Measurements from ENCODE around the gene MICOS13.

DNA sequence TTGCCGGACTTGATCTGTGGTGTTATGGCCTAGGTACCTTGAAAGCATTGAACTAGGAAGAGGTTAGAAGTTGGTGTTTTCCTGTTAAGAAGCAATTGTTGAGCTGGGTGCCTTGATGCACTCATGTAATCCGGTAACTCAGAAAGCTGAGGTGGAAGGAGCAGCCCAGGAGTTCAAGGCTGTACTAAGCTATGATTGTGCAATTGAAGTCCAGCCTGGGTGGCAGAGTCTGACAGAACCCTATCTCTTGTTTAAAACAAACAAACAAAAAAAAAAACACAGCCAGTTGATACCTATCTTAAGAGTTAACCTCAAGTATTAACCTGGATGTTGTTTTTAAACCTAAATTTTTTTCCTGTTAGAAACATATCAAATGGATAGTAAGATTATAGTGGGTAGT lies 38.1 kb downstream of the MICOS13 start:
- TF ChIP-seq, protein P1, sequence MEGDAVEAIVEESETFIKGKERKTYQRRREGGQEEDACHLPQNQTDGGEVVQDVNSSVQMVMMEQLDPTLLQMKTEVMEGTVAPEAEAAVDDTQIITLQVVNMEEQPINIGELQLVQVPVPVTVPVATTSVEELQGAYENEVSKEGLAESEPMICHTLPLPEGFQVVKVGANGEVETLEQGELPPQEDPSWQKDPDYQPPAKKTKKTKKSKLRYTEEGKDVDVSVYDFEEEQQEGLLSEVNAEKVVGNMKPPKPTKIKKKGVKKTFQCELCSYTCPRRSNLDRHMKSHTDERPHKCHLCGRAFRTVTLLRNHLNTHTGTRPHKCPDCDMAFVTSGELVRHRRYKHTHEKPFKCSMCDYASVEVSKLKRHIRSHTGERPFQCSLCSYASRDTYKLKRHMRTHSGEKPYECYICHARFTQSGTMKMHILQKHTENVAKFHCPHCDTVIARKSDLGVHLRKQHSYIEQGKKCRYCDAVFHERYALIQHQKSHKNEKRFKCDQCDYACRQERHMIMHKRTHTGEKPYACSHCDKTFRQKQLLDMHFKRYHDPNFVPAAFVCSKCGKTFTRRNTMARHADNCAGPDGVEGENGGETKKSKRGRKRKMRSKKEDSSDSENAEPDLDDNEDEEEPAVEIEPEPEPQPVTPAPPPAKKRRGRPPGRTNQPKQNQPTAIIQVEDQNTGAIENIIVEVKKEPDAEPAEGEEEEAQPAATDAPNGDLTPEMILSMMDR (IDR thresholded peaks at IDR 0.05; ENCODE audit: poor library complexity, severe bottlenecking): no peak
- TF ChIP-seq EP300 (conservative IDR thresholded peaks at IDR 0.05; ENCODE audit: poor library complexity, severe bottlenecking): no peak
- TF ChIP-seq SMC3 (conservative IDR thresholded peaks at IDR 0.05; ENCODE audit: poor library complexity): no peak
- TF ChIP-seq TAF1 (IDR thresholded peaks at IDR 0.05; ENCODE audit: low read depth): no peak
- TF ChIP-seq EZH2 (IDR thresholded peaks at IDR 0.05; ENCODE audit: borderline replicate concordance, insufficient read depth, low read length, poor library complexity, severe bottlenecking): no peak
- TF ChIP-seq, protein P2, sequence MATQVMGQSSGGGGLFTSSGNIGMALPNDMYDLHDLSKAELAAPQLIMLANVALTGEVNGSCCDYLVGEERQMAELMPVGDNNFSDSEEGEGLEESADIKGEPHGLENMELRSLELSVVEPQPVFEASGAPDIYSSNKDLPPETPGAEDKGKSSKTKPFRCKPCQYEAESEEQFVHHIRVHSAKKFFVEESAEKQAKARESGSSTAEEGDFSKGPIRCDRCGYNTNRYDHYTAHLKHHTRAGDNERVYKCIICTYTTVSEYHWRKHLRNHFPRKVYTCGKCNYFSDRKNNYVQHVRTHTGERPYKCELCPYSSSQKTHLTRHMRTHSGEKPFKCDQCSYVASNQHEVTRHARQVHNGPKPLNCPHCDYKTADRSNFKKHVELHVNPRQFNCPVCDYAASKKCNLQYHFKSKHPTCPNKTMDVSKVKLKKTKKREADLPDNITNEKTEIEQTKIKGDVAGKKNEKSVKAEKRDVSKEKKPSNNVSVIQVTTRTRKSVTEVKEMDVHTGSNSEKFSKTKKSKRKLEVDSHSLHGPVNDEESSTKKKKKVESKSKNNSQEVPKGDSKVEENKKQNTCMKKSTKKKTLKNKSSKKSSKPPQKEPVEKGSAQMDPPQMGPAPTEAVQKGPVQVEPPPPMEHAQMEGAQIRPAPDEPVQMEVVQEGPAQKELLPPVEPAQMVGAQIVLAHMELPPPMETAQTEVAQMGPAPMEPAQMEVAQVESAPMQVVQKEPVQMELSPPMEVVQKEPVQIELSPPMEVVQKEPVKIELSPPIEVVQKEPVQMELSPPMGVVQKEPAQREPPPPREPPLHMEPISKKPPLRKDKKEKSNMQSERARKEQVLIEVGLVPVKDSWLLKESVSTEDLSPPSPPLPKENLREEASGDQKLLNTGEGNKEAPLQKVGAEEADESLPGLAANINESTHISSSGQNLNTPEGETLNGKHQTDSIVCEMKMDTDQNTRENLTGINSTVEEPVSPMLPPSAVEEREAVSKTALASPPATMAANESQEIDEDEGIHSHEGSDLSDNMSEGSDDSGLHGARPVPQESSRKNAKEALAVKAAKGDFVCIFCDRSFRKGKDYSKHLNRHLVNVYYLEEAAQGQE (IDR thresholded peaks at IDR 0.05; ENCODE audit: borderline replicate concordance): no peak
